Epithelial cell of esophagus (primary cell): Measurements from ENCODE around the gene PHLDB1.
A peak's percentile ranks its signal among the peaks of the same experiment; 100 is the strongest.

Experiments used
- DNase-seq: peaks from one replicate; pipeline ENCODE4 v3.0.0; 2010; ENCODE audit warnings: low read depth
- H3K4me3 ChIP-seq: 2 replicates; pipeline ENCODE4 v1.5.1; 2011; ENCODE audit warnings: mild to moderate bottlenecking, low read length, control low read depth
- TF ChIP-seq, protein P1 (sequence below): IDR thresholded peaks from 2 replicates; pipeline ENCODE4 v1.5.1; 2011; ENCODE audit warnings: low read depth, mild to moderate bottlenecking, low read length, control low read depth, inconsistent platforms; ENCODE audit not compliant: insufficient read depth; ENCODE audit errors: missing control alignments

Gene PHLDB1

DNA sequence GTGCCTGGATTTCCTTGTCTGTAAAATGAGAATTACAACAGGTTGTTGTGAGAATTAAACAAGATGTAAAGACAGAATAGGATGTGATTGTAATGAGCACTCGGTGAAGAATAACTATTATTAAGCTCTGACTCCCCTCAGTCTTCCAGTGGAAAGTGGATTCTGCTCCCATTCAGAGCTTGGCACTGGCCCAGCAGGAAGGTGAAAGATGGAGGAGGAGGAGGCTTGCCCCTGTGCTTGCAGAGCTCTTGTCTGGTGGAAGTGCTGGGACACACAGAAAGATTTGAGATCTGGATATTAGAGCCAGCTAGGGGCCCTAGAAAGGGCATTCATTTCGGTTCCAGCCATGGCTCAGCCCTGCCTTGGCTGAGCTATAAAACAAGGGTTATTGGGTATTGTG, 28.2 kb downstream of the PHLDB1 start:
- no peak overlapping the region for H3K4me3 ChIP-seq
- TF ChIP-seq, protein P1, sequence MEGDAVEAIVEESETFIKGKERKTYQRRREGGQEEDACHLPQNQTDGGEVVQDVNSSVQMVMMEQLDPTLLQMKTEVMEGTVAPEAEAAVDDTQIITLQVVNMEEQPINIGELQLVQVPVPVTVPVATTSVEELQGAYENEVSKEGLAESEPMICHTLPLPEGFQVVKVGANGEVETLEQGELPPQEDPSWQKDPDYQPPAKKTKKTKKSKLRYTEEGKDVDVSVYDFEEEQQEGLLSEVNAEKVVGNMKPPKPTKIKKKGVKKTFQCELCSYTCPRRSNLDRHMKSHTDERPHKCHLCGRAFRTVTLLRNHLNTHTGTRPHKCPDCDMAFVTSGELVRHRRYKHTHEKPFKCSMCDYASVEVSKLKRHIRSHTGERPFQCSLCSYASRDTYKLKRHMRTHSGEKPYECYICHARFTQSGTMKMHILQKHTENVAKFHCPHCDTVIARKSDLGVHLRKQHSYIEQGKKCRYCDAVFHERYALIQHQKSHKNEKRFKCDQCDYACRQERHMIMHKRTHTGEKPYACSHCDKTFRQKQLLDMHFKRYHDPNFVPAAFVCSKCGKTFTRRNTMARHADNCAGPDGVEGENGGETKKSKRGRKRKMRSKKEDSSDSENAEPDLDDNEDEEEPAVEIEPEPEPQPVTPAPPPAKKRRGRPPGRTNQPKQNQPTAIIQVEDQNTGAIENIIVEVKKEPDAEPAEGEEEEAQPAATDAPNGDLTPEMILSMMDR: no peak
- no peak for DNase-seq

GRCh38 chr11:118636569-118637290, 29.3 kb downstream of the PHLDB1 start:
- TF ChIP-seq, protein P1: no peak
- no peak for DNase-seq
- no peak overlapping the region for H3K4me3 ChIP-seq

DNA sequence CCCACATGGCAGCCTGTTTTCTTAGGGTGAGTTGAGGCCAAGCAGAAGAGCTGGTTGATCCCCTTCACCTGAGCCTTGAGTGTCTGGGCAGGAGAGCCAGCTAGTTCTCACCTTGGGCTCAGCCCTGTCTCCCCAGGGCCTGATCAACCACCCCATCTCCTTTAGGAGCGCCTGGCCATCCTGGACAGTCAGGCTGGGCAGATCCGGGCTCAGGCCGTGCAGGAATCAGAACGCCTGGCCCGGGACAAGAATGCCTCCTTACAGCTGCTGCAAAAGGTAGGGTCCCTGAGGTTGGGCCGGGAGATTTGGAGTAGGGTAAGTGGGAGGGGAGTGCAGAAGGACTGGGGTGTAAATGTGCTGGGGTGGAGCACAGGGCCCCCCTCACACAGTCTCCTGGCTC, 31.3 kb downstream of the PHLDB1 start:
- TF ChIP-seq, protein P1: no peak
- no peak for DNase-seq
- H3K4me3 ChIP-seq: no peak overlapping the region

DNA sequence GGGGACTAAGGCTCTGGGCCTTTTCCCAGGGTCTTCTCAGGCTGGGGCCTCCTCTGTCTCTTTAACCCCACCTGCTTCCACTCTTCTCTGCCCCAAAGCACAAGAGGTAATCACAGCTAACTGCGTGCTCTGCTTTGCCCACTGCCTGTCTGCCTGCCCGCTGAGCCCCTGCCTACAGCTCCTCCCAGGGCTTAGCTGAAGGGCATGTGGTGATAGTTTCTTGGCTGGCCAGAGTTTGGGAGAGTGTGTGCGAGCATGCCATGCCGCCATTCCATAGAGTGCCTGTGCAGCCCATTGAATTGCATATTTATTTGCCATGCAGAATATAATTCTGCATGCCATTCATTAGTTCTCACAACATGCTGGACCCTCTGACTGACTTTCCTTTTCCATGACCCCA, 32.5 kb downstream of the PHLDB1 start:
- TF ChIP-seq, protein P1: no peak
- no peak for DNase-seq
- no peak overlapping the region for H3K4me3 ChIP-seq

DNA sequence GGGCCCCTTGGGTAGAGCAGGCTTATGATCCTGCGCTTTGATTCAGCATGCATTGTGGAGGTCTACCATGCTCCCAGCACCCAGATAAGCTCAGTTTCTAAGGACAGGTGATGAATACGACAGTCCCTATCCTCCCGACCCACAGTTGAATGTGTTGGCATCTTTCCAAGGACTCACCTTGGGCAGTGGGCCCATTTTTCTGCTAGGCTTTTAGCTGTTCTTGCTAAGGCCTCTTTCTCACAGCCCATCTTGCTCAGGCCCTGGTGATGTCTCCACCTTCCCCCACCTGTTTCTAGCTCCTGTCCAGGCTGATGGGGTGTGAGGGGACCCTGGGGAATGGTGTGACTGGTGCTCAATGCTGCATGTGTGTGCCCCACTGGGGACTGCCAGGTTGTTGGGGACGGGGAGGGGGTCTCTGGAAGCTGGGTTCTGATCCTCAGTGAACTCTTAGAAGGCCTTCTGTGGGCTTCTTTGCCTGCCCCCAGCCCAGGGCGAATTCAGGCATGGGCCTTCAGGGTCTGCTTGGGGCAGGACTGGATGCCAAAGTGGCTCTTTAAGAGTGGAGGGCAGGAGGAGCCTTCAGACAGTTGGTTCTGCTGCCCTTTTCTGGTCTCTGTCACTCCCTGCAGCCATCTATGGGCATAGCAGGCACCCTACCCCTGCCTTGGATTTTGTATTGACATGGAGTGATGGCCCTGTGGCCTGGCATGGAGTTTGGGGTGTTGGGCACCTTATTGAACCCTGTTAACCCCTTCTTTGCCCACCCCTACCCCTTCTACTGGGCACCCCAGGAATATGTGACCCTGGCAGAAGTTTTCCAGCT, 33.1 kb downstream of the PHLDB1 start:
- no peak overlapping the region for H3K4me3 ChIP-seq
- DNase-seq: peak; percentile 37
- TF ChIP-seq, protein P1: peak; percentile 63

- DNase-seq: peak; percentile 81
- H3K4me3 ChIP-seq: no peak overlapping the region
- TF ChIP-seq, protein P1: no peak
Observed at GRCh38 chr11:118641397-118642019, 34.1 kb downstream of the PHLDB1 start.
